ENCODE results near the gene WFIKKN1. TPM values are rescaled to one million over a fixed set of nuclear protein-coding genes. Genes with fewer than 3 reads are reported as not detected.

Gene WFIKKN1
- total and polyA plus RNA-seq, 2 of the 13 experiments (the other 11 are each of a cell fraction or from before 2014, with no cell fraction given), result 1.7 to 4.9 TPM

- TF ChIP-seq ZNF687 (CRISPR knock-in tag; IDR thresholded peaks at IDR 0.05), result peak; percentile 64
- peak; percentile 65 for TF ChIP-seq PATZ1 (CRISPR knock-in tag; IDR thresholded peaks at IDR 0.05)
- TF ChIP-seq CBFB (CRISPR knock-in tag; IDR thresholded peaks at IDR 0.05), result no peak
- 0 out of 2 replicates have a peak, but pooled peaks have one; percentile 31 for TF ChIP-seq RAD21 (CRISPR knock-in tag; IDR thresholded peaks at IDR 0.05)
- TF ChIP-seq FOXO1 (CRISPR knock-in tag; IDR thresholded peaks at IDR 0.05), result no peak
Measured at GRCh38 chr16:585351-585750, 45.4 kb upstream of the WFIKKN1 start (continued).

- H2AFZ ChIP-seq (ENCODE audit: low read length), result no peak overlapping the region
- ATAC-seq (no peak), FAIRE-seq (no peak), DNase-seq (ENCODE audit: low spot score) (no peak)
- no TSS peak for BruUV-seq (replicated peaks)
- in situ Hi-C loops (cut with HindIII; ENCODE audit: extremely low pct_ligation_motif_present, low pct_unique_long_range_greater_than_20kb) (no loop called here), intact Hi-C loops (cut with micrococcal nuclease; ENCODE audit: unreplicated experiment) (loop anchor here (10.0 kb wide), 1 partner anchor 59 kb away; the partner anchor contains the start of genes MCRIP2 and WDR90)
- H3K9me3 ChIP-seq (ENCODE audit: low read length), result no peaks in the 10 kb centered on the region
- peaks cover 12% of the 10 kb centered on the region; the same call in 1 of the 2 replicates for H4K20me1 ChIP-seq (ENCODE audit: insufficient read depth, low read length)
- 40% methylated on average over 11 of the region's 16 CpGs for WGBS (ENCODE audit: low lambda C conversion rate)
- no peak overlapping the region for H3K27ac ChIP-seq (ENCODE audit: extremely low read length, insufficient read depth, low read length)
- no peaks in the 10 kb centered on the region for H3K27me3 ChIP-seq (ENCODE audit: control insufficient read depth in 1 of 2, insufficient read depth in 2 of 2, low read length in 2 of 2)
- peak; percentile 75; the same call in 1 of the 2 replicates for TF ChIP-seq AKAP8 (CRISPR knock-in tag; IDR thresholded peaks at IDR 0.05)
- peak; percentile 68; the same call in 1 of the 2 replicates for TF ChIP-seq HNRNPL (IDR thresholded peaks at IDR 0.05; ENCODE audit: low read depth, low read length)
- TF ChIP-seq ZNF746 (CRISPR knock-in tag; IDR thresholded peaks at IDR 0.05), result no peak
- TF ChIP-seq KDM2A (CRISPR knock-in tag; IDR thresholded peaks at IDR 0.05; ENCODE audit: borderline replicate concordance, low read depth), result peak; percentile 40; the same call in 1 of the 2 replicates
- TF ChIP-seq MYNN (CRISPR knock-in tag; IDR thresholded peaks at IDR 0.05; ENCODE audit: low read depth), result no peak
- 0 out of 2 replicates have a peak, but pooled peaks have one; percentile 27 for TF ChIP-seq REPIN1 (CRISPR knock-in tag; IDR thresholded peaks at IDR 0.05; ENCODE audit: borderline replicate concordance, low read depth)
- peak; percentile 23; the same call in 1 of the 2 replicates for TF ChIP-seq NFKB2 (CRISPR knock-in tag; IDR thresholded peaks at IDR 0.05; ENCODE audit: borderline replicate concordance)
- no peak for TF ChIP-seq LCORL (IDR thresholded peaks at IDR 0.05)
- TF ChIP-seq LCORL (CRISPR knock-in tag; IDR thresholded peaks at IDR 0.05), result 0 out of 2 replicates have a peak, but pooled peaks have one; percentile 25
- 0 out of 2 replicates have a peak, but pooled peaks have one; percentile 18 for TF ChIP-seq ZNF274 (CRISPR knock-in tag; IDR thresholded peaks at IDR 0.05)
- no peak overlapping the region for H3K9ac ChIP-seq (ENCODE audit: insufficient read depth, low read depth, low read length)
- peaks cover 20% of the 10 kb centered on the region for H3K79me2 ChIP-seq (ENCODE audit: insufficient read depth, low read length)
- no peaks in the 10 kb centered on the region for H3K36me3 ChIP-seq (replicated peaks in 1 of 2; ENCODE audit: control insufficient read depth in 1 of 2, insufficient read depth in 2 of 2, low read length in 2 of 2)
- no peak overlapping the region for H3K4me3 ChIP-seq (replicated peaks in 1 of 3; ENCODE audit: insufficient read depth in 1 of 3, low read depth in 2 of 3, low read length in 3 of 3)
- ChIA-PET CTCF (ENCODE audit: low intra/inter-chr PET ratio, low total read pairs) (interaction anchor here (1.2 kb wide), 1 partner anchor 195 kb away, joined by 3 read pairs; no protein-coding TSS in a partner anchor), POLR2A (interaction anchor here (1.2 to 1.5 kb wide), 2 partner anchors 9 to 52 kb away, joined by 3 to 5 read pairs; no protein-coding TSS in a partner anchor)
- peaks cover 39% of the 10 kb centered on the region for H3K4me1 ChIP-seq (ENCODE audit: insufficient read depth, low read length)
- H3K4me2 ChIP-seq (ENCODE audit: low read depth, low read length), result no peak overlapping the region
Measured at GRCh38 chr16:586047-586644, 44.6 kb upstream of the WFIKKN1 start.
